ENCODE measurements around the gene MBD5. TPM values are rescaled to one million over a fixed set of nuclear protein-coding genes. Genes with fewer than 3 reads are reported as not detected.
"Not testable (repeated sequence)": the region's sequence is repeated elsewhere in the genome, so short reads cannot be mapped to it uniquely, and the experiment has no call there.

The MBD5 gene
- total and polyA plus RNA-seq, 8 donors: 3.2 to 173 (median 26.5) TPM

DNA sequence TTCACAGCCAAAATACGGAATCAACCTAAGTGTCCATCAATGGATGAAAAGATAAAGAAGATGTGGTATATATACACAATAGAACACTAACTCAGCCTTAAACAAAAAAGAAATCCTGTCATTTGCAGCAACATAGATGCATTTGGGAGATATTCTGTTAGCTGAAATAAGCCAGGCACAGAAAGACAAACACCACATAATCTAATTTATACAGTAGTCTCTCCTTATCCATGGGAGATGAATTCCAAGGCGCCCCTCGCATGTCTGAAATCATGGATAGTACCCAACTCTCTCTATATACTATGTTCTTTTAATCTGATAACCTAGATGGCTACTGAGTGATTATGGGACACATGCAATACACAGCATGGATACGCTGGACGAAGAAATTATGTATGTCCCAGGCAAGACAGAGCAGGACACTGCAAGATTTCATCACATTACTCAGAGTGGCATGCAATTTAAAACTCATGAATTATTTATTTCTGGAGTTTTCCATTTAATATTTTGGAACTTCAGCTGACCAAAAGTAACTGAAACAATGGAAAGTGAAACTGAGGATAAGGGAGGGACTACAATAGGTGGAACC, 39.9 kb upstream of the MBD5 start:
- intact Hi-C loops (cut with DNase I; ENCODE audit: low total_unique reads): no loop called here
- no peak for TF ChIP-seq POLR2AphosphoS5 (IDR thresholded peaks at IDR 0.05)
- no peak for TF ChIP-seq EP300 (IDR thresholded peaks at IDR 0.05)
- TF ChIP-seq POLR2A (IDR thresholded peaks at IDR 0.05): no peak
- TF ChIP-seq CTCF (IDR thresholded peaks at IDR 0.05): no peak
- Histone ChIP-seq H3K4me1 (peaks cover 0 to 12% (median 3%) of the 10 kb centered on the region in 4 donors), H3K4me3 (no peak overlapping the region), H3K36me3 (peaks cover 0 to 6% (median 3%) of the 10 kb centered on the region in 4 donors), H3K27ac (no peak overlapping the region), H3K9me3 (peaks cover 0 to 5% (median 0%) of the 10 kb centered on the region in 4 donors), H3K27me3 (no peaks in the 10 kb centered on the region)
- 85 to 91% (median 89%) methylated on average over 5 of the region's 5 CpGs for WGBS, 5 donors
- DNase-seq: no peak

DNA sequence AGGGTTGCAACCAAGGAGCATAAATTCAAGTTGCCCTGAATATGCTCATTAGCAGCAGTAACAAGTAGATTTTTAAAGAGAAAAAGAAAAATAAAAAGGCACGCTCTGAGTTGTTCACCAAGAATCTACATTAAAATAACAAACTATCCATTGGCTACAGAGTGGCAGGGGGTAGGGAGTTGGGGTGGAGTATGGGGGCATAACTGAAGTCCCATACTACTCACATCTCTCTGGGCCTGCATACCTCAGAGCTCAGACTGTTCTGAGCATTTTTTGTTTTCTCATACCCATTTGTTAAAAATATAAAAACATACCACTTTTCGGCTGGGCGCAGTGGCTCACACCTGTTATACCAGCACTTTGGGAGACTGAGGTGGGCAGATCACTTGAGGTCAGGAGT, 31.8 kb upstream of the MBD5 start:
- WGBS, 5 donors: 92 to 97% (median 94%) methylated on average over 3 of the region's 3 CpGs
- intact Hi-C loops (cut with DNase I; ENCODE audit: low total_unique reads): no loop called here

DNA sequence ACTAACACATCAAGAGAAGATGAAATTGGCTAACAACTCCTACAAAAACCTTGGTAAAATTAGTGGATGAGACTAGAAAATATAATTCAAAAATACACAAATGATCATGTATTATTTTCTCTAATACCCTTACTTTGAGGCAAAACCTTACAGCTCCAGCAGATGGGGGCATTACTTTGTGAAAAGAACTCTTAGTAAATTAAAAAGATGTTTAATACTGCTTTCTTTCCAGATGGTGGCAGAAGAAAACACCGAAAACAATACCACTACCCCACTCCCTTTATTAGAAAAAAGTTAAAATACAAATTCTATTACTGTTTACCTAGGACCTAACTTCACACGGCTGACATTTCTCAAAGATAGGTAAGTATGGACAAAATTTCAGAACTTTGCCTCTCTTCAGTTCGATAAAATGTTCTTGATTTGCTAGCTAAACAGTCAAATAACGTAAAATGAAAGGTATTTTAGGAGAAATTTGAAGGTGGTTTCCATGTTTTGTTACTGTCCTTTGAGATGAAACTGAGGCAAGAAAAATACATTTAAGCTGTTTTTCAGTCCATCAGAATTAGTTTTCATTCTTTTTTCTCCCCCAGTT, 31.0 kb upstream of the MBD5 start:
- Histone ChIP-seq H3K36me3 (peaks cover 0 to under 1% (median 0%) of the 10 kb centered on the region in 4 donors), H3K27me3 (no peaks in the 10 kb centered on the region), H3K4me3 (no peak overlapping the region), H3K27ac (no peak overlapping the region), H3K9me3 (no peaks in the 10 kb centered on the region), H3K4me1 (peaks cover 3 to 30% (median 8%) of the 10 kb centered on the region in 4 donors)
- TF ChIP-seq POLR2AphosphoS5 (IDR thresholded peaks at IDR 0.05) (no peak), POLR2A (IDR thresholded peaks at IDR 0.05) (no peak), EP300 (IDR thresholded peaks at IDR 0.05) (no peak), CTCF (IDR thresholded peaks at IDR 0.05) (peak in 3 of 7 experiments; percentile 24 to 43 (median 39))
- intact Hi-C loops (cut with DNase I; ENCODE audit: low total_unique reads): no loop called here
- WGBS, 5 donors: 41 to 62% (median 52%) methylated on average over 4 of the region's 4 CpGs
- DNase-seq: peak in 1 of 2 donors; percentile 63

More for the DNA sequence above, 31.8 kb upstream of the MBD5 start:
- no peaks in the 10 kb centered on the region for H3K36me3 ChIP-seq
- DNase-seq: no peak
- no peaks in the 10 kb centered on the region for H3K27me3 ChIP-seq
- H3K9me3 ChIP-seq: no peaks in the 10 kb centered on the region
- no peak for TF ChIP-seq POLR2AphosphoS5 (IDR thresholded peaks at IDR 0.05)
- no peak for TF ChIP-seq EP300 (IDR thresholded peaks at IDR 0.05)
- TF ChIP-seq POLR2A (IDR thresholded peaks at IDR 0.05): no peak
- no peak for TF ChIP-seq CTCF (IDR thresholded peaks at IDR 0.05)
- peaks cover 3 to 30% (median 8%) of the 10 kb centered on the region in 4 donors for H3K4me1 ChIP-seq
- H3K4me3 ChIP-seq: no peak overlapping the region
- H3K27ac ChIP-seq: no peak overlapping the region

DNA sequence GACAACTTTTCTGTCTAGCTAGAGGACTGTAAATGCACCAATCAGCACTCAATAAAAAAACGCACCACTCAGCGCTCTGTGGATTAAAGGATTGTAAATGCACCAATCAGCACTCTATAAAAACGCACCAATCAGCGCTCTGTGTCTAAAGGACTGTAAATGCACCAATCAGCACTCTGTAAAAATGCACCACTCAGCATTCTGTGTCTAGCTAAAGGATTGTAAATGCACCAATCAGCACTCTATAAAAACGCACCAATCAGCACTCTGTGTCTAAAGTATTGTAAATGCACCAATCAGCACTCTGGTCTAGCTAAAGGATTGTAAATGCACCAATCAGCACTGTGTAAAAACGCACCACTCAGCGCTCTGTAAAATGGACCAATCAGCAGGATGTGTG, 25.9 kb upstream of the MBD5 start:
- H3K4me3 ChIP-seq; H3K36me3 ChIP-seq; H3K27ac ChIP-seq; intact Hi-C loops (cut with DNase I; ENCODE audit: low total_unique reads); H3K27me3 ChIP-seq; DNase-seq; H3K9me3 ChIP-seq: not testable (repeated sequence)
- 95 to 98% (median 98%) methylated on average over 7 of the region's 7 CpGs for WGBS, 5 donors
- peaks cover 3 to 30% (median 13%) of the 10 kb centered on the region in 4 donors for H3K4me1 ChIP-seq

DNA sequence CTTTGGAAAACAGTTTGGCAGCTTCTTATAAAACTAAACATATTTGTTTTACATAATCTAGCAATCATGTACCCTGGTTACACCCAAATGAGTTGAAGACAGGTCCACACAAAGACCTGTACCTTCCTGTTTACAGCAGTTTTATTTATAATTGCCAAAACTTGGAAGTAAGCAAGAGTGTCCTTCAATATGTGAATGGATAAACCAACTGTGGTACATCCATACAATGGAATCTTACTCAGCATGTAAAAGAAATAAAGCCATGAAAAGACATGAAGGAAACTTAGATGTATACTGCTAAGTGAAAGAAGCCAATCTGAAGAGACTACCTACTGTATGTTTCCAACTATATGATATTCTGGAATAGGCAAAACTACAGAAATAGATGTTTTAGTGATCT, 24.1 kb upstream of the MBD5 start:
- Histone ChIP-seq H3K4me3 (no peak overlapping the region), H3K27ac (no peak overlapping the region), H3K36me3 (peaks cover 0 to 8% (median 7%) of the 10 kb centered on the region in 4 donors), H3K27me3 (no peaks in the 10 kb centered on the region), H3K9me3 (peaks cover 0 to 7% (median 0%) of the 10 kb centered on the region in 4 donors), H3K4me1 (peaks cover 0 to 22% (median 6%) of the 10 kb centered on the region in 4 donors)
- intact Hi-C loops (cut with DNase I; ENCODE audit: low total_unique reads): no loop called here
- no peak for DNase-seq
- TF ChIP-seq POLR2A (IDR thresholded peaks at IDR 0.05): no peak

All from stomach (tissue), 9 donors.